Stimulated activated naive B cell treated with anti-CD40 and anti-IgM and Interleukin-4, amounts not matched to agents 10 μg/mL and 1 μg/mL and 100 μg/mL, for 72 hours (primary cell): Measurements from ENCODE around the gene FBXL7.

Experiments used
- ATAC-seq, 2 donors: fragments of 150-1000 bp; cut with Tn5 transposase; replicated peaks; 2 replicates each; pipeline ENCODE4 v1.10.0; 2021; ENCODE audit warnings: moderate library complexity in 1 of 2
- DNase-seq: peaks from one replicate; pipeline ENCODE4 v3.0.0; 2021
- H3K27ac Mint-ChIP-seq: one replicate; pipeline ENCODE4 v1.8.0; 2022; ENCODE audit warnings: mild to moderate bottlenecking, mixed read lengths
- H3K27me3 Mint-ChIP-seq, 2 donors: one replicate each; pipeline ENCODE4 v1.8.0; 2022; ENCODE audit warnings: mixed read lengths in 2 of 2
- H3K36me3 Mint-ChIP-seq, 2 donors: one replicate each; pipeline ENCODE4 v1.8.0; 2022; ENCODE audit warnings: mixed read lengths in 2 of 2, mild to moderate bottlenecking in 1 of 2
- H3K4me1 Mint-ChIP-seq, 2 donors: one replicate each; pipeline ENCODE4 v1.8.0; 2022; ENCODE audit warnings: mixed read lengths in 2 of 2, mild to moderate bottlenecking in 1 of 2
- H3K4me3 Mint-ChIP-seq, 2 donors: one replicate each; pipeline ENCODE4 v1.8.0; 2022; ENCODE audit warnings: mild to moderate bottlenecking in 2 of 2, mixed read lengths in 2 of 2, moderate library complexity in 1 of 2
- H3K9me3 Mint-ChIP-seq, 2 donors: one replicate each; pipeline ENCODE4 v1.8.0; 2022; ENCODE audit warnings: mixed read lengths in 2 of 2, mild to moderate bottlenecking in 1 of 2

FBXL7 gene

GRCh38 chr5:15966651-15967050 lies 466.7 kb downstream of the FBXL7 start:
- Mint-ChIP-seq H3K9me3 (peaks cover 0 to 5% of the 10 kb centered on the region in 2 donors), H3K4me3 (no peak overlapping the region), H3K27ac (no peak overlapping the region), H3K27me3 (no peaks in the 10 kb centered on the region), H3K4me1 (no peaks in the 10 kb centered on the region), H3K36me3 (no peaks in the 10 kb centered on the region)
- no peak for DNase-seq
- no peak for ATAC-seq

- ATAC-seq (no peak), DNase-seq (no peak)
- no peaks in the 10 kb centered on the region for H3K4me1 Mint-ChIP-seq
Observed at GRCh38 chr5:15968993-15969392, 469.0 kb downstream of the FBXL7 start.

GRCh38 chr5:15977851-15978250 lies 477.9 kb downstream of the FBXL7 start:
- no peak overlapping the region for H3K4me3 Mint-ChIP-seq
- ATAC-seq (no peak), DNase-seq (no peak)
- no peaks in the 10 kb centered on the region for H3K27me3 Mint-ChIP-seq
- peaks cover 4 to 5% of the 10 kb centered on the region in 2 donors for H3K9me3 Mint-ChIP-seq
- H3K36me3 Mint-ChIP-seq = no peaks in the 10 kb centered on the region
- H3K4me1 Mint-ChIP-seq = no peaks in the 10 kb centered on the region
- no peak overlapping the region for H3K27ac Mint-ChIP-seq

More at GRCh38 chr5:15968993-15969392, 469.0 kb downstream of the FBXL7 start:
- no peaks in the 10 kb centered on the region for H3K27me3 Mint-ChIP-seq
- no peak overlapping the region for H3K4me3 Mint-ChIP-seq
- peaks cover 0 to 5% of the 10 kb centered on the region in 2 donors for H3K9me3 Mint-ChIP-seq
- no peak overlapping the region for H3K27ac Mint-ChIP-seq
- H3K36me3 Mint-ChIP-seq = no peaks in the 10 kb centered on the region

GRCh38 chr5:15980835-15981234 lies 480.9 kb downstream of the FBXL7 start:
- Mint-ChIP-seq H3K4me1 (no peaks in the 10 kb centered on the region), H3K4me3 (no peak overlapping the region), H3K36me3 (no peaks in the 10 kb centered on the region), H3K9me3 (peaks cover 0 to 4% of the 10 kb centered on the region in 2 donors), H3K27me3 (no peaks in the 10 kb centered on the region), H3K27ac (no peak overlapping the region)
- ATAC-seq (no peak), DNase-seq (no peak)

- ATAC-seq (no peak), DNase-seq (no peak)
- H3K27ac Mint-ChIP-seq = no peak overlapping the region
- H3K4me3 Mint-ChIP-seq = no peak overlapping the region
- H3K27me3 Mint-ChIP-seq = no peaks in the 10 kb centered on the region
- H3K9me3 Mint-ChIP-seq = peaks cover 4 to 5% of the 10 kb centered on the region in 2 donors
- no peaks in the 10 kb centered on the region for H3K4me1 Mint-ChIP-seq
- no peaks in the 10 kb centered on the region for H3K36me3 Mint-ChIP-seq
Observed at GRCh38 chr5:15983392-15983791, 483.4 kb downstream of the FBXL7 start.
